Limb (tissue), 2 donors: ENCODE results near the gene DRGX.
A peak's percentile ranks its signal among the peaks of the same experiment; 100 is the strongest.

Experiments
- DNase-seq, 2 donors: peaks; one replicate each; pipeline ENCODE4 v3.0.0-alpha.2; 2016; ENCODE audit errors: extremely low spot score in 2 of 2

Gene DRGX

GRCh38 chr10:49348593-49348992 lies 47.3 kb downstream of the DRGX start:
- no peak for DNase-seq

GRCh38 chr10:49347827-49348226 lies 48.1 kb downstream of the DRGX start:
- no peak for DNase-seq

- DNase-seq, result peak in 1 of 2 donors; percentile 2
Measured at GRCh38 chr10:49347342-49347741, 48.5 kb downstream of the DRGX start.

GRCh38 chr10:49344840-49345239 lies 51.0 kb downstream of the DRGX start:
- no peak for DNase-seq

GRCh38 chr10:49338604-49339003 lies 57.3 kb downstream of the DRGX start:
- DNase-seq, result no peak

- DNase-seq, result no peak
Measured at GRCh38 chr10:49335364-49335972, 60.4 kb downstream of the DRGX start.

GRCh38 chr10:49334964-49335363 lies 60.9 kb downstream of the DRGX start:
- no peak for DNase-seq

GRCh38 chr10:49333192-49333591 lies 62.7 kb downstream of the DRGX start:
- DNase-seq, result no peak

- DNase-seq, result no peak
Measured at GRCh38 chr10:49332768-49333167, 63.1 kb downstream of the DRGX start.

- DNase-seq, result no peak
Measured at GRCh38 chr10:49332333-49332732, 63.6 kb downstream of the DRGX start.

- DNase-seq, result no peak
Measured at GRCh38 chr10:49331431-49331830, 64.5 kb downstream of the DRGX start.

GRCh38 chr10:49330127-49330665 lies 65.7 kb downstream of the DRGX start:
- peak in 1 of 2 donors; percentile 1 for DNase-seq

GRCh38 chr10:49329146-49329505 lies 66.8 kb downstream of the DRGX start:
- DNase-seq, result peak in 1 of 2 donors; percentile 5

GRCh38 chr10:49328401-49329145 lies 67.3 kb downstream of the DRGX start:
- DNase-seq, result peak in 1 of 2 donors; percentile 10

- peak in 1 of 2 donors; percentile 12 for DNase-seq
Measured at GRCh38 chr10:49327036-49327813, 68.7 kb downstream of the DRGX start.

- DNase-seq, result peak in 1 of 2 donors; percentile 23
Measured at GRCh38 chr10:49325916-49326783, 69.7 kb downstream of the DRGX start.

GRCh38 chr10:49325131-49325915 lies 70.6 kb downstream of the DRGX start:
- DNase-seq, result peak in 1 of 2 donors; percentile 18

GRCh38 chr10:49324711-49325110 lies 71.2 kb downstream of the DRGX start:
- DNase-seq, result peak in 1 of 2 donors; percentile 24

- no peak for DNase-seq
Measured at GRCh38 chr10:49323896-49324270, 72.0 kb downstream of the DRGX start.

- no peak for DNase-seq
Measured at GRCh38 chr10:49323171-49323895, 72.6 kb downstream of the DRGX start.
